H1 (cell line): ENCODE measurements around the gene EXOSC1.

Experiments
- BRCA1 ChIP-seq: IDR thresholded peaks from 2 replicates; pipeline ENCODE4 v1.6.1; 2012; ENCODE audit warnings: low read depth, low read length, improper control_type of control experiment
- CBX5 ChIP-seq: fragments of 300-800, 300-1000 bp; sonication (generic); IDR thresholded peaks from 2 replicates; pipeline ENCODE4 v1.7.1; 2016; ENCODE audit warnings: antibody characterized with exemption, low read length, low read depth
- CHD1 ChIP-seq: IDR thresholded peaks from 2 replicates; pipeline ENCODE4 v1.6.1; 2012; ENCODE audit warnings: low read depth, low read length, improper control_type of control experiment
- EGR1 ChIP-seq: IDR thresholded peaks from 2 replicates; pipeline ENCODE4 v1.6.1; 2011; ENCODE audit warnings: low read depth, low read length, borderline replicate concordance
- EZH2 ChIP-seq: fragments of 200-600 bp; sonication (generic); IDR thresholded peaks from 2 replicates; pipeline ENCODE4 v1.7.1; 2012; ENCODE audit warnings: low read depth, mild to moderate bottlenecking, moderate library complexity, low read length, inconsistent platforms; ENCODE audit not compliant: severe bottlenecking
- HDAC2 ChIP-seq, 2 experiments: fragments of 300-600 bp in 1 of 2; sonication (generic) in 1 of 2; IDR thresholded peaks; 2 replicates each; pipeline ENCODE4 v1.6.1; 2011 to 2012; ENCODE audit warnings: low read depth in 2 of 2, low read length in 2 of 2, mild to moderate bottlenecking in 2 of 2, moderate library complexity in 2 of 2, borderline replicate concordance in 1 of 2, inconsistent platforms in 1 of 2
- JUND ChIP-seq: IDR thresholded peaks from 2 replicates; pipeline ENCODE4 v1.6.1; 2011; ENCODE audit warnings: mild to moderate bottlenecking, improper control_type of control experiment, low read length
- RAD21 ChIP-seq, 2 experiments: IDR thresholded peaks in 1 of 2; conservative IDR thresholded peaks in 1 of 2; 2 replicates each; pipeline ENCODE4 v1.6.1; 2011; ENCODE audit warnings: low read depth in 2 of 2, low read length in 2 of 2, improper control_type of control experiment in 1 of 2, inconsistent platforms in 1 of 2, mild to moderate bottlenecking in 1 of 2, moderate library complexity in 1 of 2
- RNF2 ChIP-seq: fragments of 200-900, 300-1000 bp; sonication (generic); IDR thresholded peaks from 2 replicates; pipeline ENCODE4 v1.7.1; 2016; ENCODE audit warnings: borderline replicate concordance, low read depth, mild to moderate bottlenecking, antibody characterized with exemption, low read length; ENCODE audit not compliant: poor library complexity, severe bottlenecking; ENCODE audit errors: missing control alignments
- SRF ChIP-seq: IDR thresholded peaks from 2 replicates; pipeline ENCODE4 v1.6.1; 2011; ENCODE audit warnings: mild to moderate bottlenecking, low read depth, low read length, moderate library complexity
- TF ChIP-seq, protein P1 (sequence below), 3 experiments: IDR thresholded peaks; 1 replicate in 2 of 3; 2 replicates in 1 of 3; pipeline versions ENCODE4 v1.5.1 to v1.6.1; 2011; ENCODE audit warnings: low read length in 3 of 3, mild to moderate bottlenecking in 3 of 3, inconsistent platforms in 2 of 3, low read depth in 1 of 3, moderate library complexity in 1 of 3; ENCODE audit not compliant: insufficient read depth in 1 of 3; ENCODE audit errors: control extremely low read depth in 1 of 3
- TF ChIP-seq, protein P2 (sequence below): IDR thresholded peaks from 2 replicates; pipeline ENCODE4 v1.6.1; 2011; ENCODE audit warnings: low read length, improper control_type of control experiment

GRCh38 chr10:97442277-97442676 lies 3.5 kb downstream of the EXOSC1 start:
- TF ChIP-seq, protein P1, sequence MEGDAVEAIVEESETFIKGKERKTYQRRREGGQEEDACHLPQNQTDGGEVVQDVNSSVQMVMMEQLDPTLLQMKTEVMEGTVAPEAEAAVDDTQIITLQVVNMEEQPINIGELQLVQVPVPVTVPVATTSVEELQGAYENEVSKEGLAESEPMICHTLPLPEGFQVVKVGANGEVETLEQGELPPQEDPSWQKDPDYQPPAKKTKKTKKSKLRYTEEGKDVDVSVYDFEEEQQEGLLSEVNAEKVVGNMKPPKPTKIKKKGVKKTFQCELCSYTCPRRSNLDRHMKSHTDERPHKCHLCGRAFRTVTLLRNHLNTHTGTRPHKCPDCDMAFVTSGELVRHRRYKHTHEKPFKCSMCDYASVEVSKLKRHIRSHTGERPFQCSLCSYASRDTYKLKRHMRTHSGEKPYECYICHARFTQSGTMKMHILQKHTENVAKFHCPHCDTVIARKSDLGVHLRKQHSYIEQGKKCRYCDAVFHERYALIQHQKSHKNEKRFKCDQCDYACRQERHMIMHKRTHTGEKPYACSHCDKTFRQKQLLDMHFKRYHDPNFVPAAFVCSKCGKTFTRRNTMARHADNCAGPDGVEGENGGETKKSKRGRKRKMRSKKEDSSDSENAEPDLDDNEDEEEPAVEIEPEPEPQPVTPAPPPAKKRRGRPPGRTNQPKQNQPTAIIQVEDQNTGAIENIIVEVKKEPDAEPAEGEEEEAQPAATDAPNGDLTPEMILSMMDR (IDR thresholded peaks at IDR 0.05; ENCODE audit: control extremely low read depth in 1 of 3, insufficient read depth in 1 of 3, low read depth in 1 of 3, low read length in 3 of 3): no peak
- no peak for TF ChIP-seq CBX5
- TF ChIP-seq, protein P2, sequence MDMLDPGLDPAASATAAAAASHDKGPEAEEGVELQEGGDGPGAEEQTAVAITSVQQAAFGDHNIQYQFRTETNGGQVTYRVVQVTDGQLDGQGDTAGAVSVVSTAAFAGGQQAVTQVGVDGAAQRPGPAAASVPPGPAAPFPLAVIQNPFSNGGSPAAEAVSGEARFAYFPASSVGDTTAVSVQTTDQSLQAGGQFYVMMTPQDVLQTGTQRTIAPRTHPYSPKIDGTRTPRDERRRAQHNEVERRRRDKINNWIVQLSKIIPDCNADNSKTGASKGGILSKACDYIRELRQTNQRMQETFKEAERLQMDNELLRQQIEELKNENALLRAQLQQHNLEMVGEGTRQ: no peak
- TF ChIP-seq SRF: no peak
- no peak for TF ChIP-seq RAD21 (IDR thresholded peaks at IDR 0.05 in 1 of 2, conservative IDR thresholded peaks at IDR 0.05 in 1 of 2; ENCODE audit: low read depth in 2 of 2, low read length in 2 of 2)
- TF ChIP-seq CHD1: no peak
- TF ChIP-seq EZH2: no peak
- no peak for TF ChIP-seq JUND
- TF ChIP-seq EGR1: no peak
- TF ChIP-seq BRCA1: no peak
- TF ChIP-seq RNF2: no peak
- TF ChIP-seq HDAC2 (IDR thresholded peaks at IDR 0.05; ENCODE audit: borderline replicate concordance in 1 of 2, low read depth in 2 of 2, low read length in 2 of 2): no peak
